Neural crest cell (in vitro differentiated cells): ENCODE measurements around the gene MPP2. TPM values are rescaled to one million over a fixed set of nuclear protein-coding genes. Genes with fewer than 3 reads are reported as not detected.
A peak's percentile ranks its signal among the peaks of the same experiment; 100 is the strongest.

Experiments used
- DNase-seq: peaks from one replicate; pipeline ENCODE4 v3.0.0; 2021; ENCODE audit warnings: low read depth, mixed read lengths, low spot score
- H3K27ac Mint-ChIP-seq: one replicate; pipeline ENCODE4 v1.8.0; 2021; ENCODE audit warnings: mild to moderate bottlenecking, mixed read lengths; ENCODE audit not compliant: unreplicated experiment
- H3K27me3 Mint-ChIP-seq: 2 replicates; pipeline ENCODE4 v1.8.0; 2021; ENCODE audit warnings: low read depth, mild to moderate bottlenecking, mixed read lengths
- H3K36me3 Mint-ChIP-seq: 2 replicates; pipeline ENCODE4 v1.8.0; 2021; ENCODE audit warnings: low read depth, mild to moderate bottlenecking, mixed read lengths
- H3K4me1 Mint-ChIP-seq: 2 replicates; pipeline ENCODE4 v1.8.0; 2021; ENCODE audit warnings: mixed read lengths
- H3K4me3 Mint-ChIP-seq: one replicate; pipeline ENCODE4 v1.8.0; 2021; ENCODE audit warnings: mild to moderate bottlenecking, mixed read lengths
- H3K9me3 Mint-ChIP-seq: 2 replicates; pipeline ENCODE4 v1.8.0; 2021; ENCODE audit warnings: mixed read lengths
- total RNA-seq: library from RNA; stranded (reverse); gene quantifications from 2 replicates; pipeline ENCODE4 v1.2.1, GENCODE V29; 2021
- TF ChIP-seq, protein P1 (sequence below): fragments of 200-600 bp; sonication (generic); conservative IDR thresholded peaks from 2 replicates; pipeline ENCODE4 v1.5.0; 2021; ENCODE audit warnings: antibody characterized with exemption, mild to moderate bottlenecking

MPP2 gene
- total RNA-seq, 1 donor from 2014 or later = 29.8 TPM

DNA sequence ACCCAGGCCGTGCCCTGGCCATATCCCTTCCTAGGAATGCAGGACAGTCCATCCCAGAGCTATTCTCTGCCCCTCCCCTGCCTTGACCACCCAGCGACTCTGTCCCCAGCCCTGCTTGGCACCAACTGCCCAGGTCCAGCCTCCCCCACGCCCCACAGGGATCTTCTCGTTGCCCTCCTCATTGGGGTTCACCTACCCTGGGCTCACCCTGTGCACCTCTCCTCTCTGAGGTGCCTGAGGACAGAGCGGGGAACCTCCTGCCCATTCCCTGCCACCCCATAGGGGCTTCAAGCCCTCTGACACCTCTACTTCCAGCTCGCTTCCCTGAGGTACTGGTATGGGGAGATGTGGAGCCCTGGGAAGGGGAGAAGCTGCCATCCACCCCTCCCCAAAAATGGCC, 6.2 kb upstream of the MPP2 start:
- no peak overlapping the region for H3K4me3 Mint-ChIP-seq

DNA sequence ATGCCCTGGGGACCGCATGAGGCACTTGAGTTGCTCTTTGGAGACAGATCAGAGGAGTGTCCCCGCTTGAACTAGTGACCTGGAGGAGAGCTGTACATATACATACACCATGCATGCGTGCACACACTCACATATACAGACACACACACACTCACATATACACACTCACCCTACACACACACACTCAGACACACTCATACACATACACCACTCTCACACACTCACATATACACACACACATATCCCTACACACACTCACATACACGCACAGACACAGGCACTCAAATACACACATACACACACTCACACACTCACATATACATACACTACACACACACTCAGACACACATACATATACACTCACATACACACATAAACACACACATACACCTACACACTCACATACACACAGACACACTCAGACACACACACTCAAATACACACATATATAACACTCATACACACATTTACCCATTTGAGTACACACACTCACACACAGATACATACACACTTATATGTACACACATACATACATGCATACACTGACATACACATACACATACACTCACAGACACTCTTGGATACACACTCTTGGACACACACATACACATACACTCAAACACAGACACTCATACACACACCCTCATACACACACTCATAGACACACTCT, 5.4 kb upstream of the MPP2 start:
- H3K4me1 Mint-ChIP-seq = peaks cover 6% of the 10 kb centered on the region
- TF ChIP-seq, protein P1, sequence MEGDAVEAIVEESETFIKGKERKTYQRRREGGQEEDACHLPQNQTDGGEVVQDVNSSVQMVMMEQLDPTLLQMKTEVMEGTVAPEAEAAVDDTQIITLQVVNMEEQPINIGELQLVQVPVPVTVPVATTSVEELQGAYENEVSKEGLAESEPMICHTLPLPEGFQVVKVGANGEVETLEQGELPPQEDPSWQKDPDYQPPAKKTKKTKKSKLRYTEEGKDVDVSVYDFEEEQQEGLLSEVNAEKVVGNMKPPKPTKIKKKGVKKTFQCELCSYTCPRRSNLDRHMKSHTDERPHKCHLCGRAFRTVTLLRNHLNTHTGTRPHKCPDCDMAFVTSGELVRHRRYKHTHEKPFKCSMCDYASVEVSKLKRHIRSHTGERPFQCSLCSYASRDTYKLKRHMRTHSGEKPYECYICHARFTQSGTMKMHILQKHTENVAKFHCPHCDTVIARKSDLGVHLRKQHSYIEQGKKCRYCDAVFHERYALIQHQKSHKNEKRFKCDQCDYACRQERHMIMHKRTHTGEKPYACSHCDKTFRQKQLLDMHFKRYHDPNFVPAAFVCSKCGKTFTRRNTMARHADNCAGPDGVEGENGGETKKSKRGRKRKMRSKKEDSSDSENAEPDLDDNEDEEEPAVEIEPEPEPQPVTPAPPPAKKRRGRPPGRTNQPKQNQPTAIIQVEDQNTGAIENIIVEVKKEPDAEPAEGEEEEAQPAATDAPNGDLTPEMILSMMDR = no peak
- DNase-seq = no peak
- H3K27ac Mint-ChIP-seq = no peak overlapping the region
- no peaks in the 10 kb centered on the region for H3K36me3 Mint-ChIP-seq
- no peaks in the 10 kb centered on the region for H3K9me3 Mint-ChIP-seq
- no peak overlapping the region for H3K4me3 Mint-ChIP-seq
- H3K27me3 Mint-ChIP-seq = peaks cover 20% of the 10 kb centered on the region

More for the DNA sequence above, 6.2 kb upstream of the MPP2 start:
- no peak for DNase-seq
- Mint-ChIP-seq H3K9me3 (no peaks in the 10 kb centered on the region), H3K4me1 (no peaks in the 10 kb centered on the region), H3K27me3 (peaks cover 15% of the 10 kb centered on the region), H3K27ac (no peak overlapping the region), H3K36me3 (no peaks in the 10 kb centered on the region)
- TF ChIP-seq, protein P1 = no peak

DNA sequence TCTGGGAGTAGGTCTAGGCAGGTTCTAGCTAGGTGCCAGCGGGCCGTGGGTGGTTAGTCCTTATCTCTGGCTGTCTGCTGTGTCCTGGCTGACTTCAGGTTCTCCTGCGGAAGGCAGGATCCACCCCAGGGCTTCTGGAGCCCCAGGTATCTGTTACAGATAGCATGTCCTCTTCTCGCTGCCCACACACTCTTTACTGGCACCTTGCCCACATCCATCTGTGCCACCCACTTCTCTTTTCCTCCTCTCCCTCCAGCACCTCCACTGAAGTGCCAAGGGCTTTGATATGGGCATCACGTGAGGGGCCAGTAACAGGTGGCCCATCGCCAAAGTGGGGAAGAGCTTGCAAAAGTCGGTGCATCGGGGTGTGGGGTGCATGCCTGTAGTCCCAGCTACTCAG, 4.6 kb upstream of the MPP2 start:
- DNase-seq = no peak
- no peaks in the 10 kb centered on the region for H3K36me3 Mint-ChIP-seq
- no peaks in the 10 kb centered on the region for H3K9me3 Mint-ChIP-seq
- TF ChIP-seq, protein P1 = no peak
- peaks cover 20% of the 10 kb centered on the region for H3K27me3 Mint-ChIP-seq
- H3K27ac Mint-ChIP-seq = no peak overlapping the region
- H3K4me1 Mint-ChIP-seq = peaks cover 8% of the 10 kb centered on the region
- no peak overlapping the region for H3K4me3 Mint-ChIP-seq

DNA sequence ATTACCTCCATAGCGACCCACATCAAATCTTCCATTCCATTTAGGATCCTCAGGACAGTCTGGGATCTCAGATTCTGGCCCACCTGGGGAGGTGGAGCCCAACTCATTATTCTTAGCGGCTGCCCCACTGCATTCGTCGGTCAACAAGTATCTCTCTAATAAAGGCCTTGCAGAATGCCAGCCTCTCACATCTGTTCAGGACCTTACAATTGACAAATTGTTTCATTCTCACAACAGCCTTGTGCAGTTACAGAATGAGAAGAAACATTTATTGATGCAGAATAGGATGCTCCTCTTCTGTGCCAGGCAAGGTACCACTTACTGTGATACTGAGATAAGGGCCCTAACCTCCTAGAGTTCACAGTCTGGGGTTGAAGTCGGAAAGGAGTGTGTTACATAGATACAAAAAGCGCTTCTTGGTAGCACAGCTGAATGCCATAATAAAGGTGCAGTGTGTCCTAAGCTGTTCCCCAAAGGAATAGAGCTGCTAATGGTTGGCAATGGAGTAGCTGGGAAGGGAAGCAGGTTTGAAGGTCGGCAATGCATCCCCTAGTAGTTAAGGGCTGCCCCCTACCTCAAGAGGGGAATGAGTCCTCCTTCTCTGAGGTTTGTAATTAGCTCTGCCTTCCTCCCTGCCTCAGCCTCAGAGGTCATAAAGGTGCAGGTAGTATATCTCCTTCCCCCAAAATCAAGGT, 2.3 kb upstream of the MPP2 start:
- TF ChIP-seq, protein P1 = no peak
- Mint-ChIP-seq H3K9me3 (no peaks in the 10 kb centered on the region), H3K27me3 (peaks cover 19% of the 10 kb centered on the region), H3K4me3 (peak overlapping the region; percentile 50), H3K4me1 (peaks cover 23% of the 10 kb centered on the region), H3K27ac (no peak overlapping the region), H3K36me3 (no peaks in the 10 kb centered on the region)
- no peak for DNase-seq

DNA sequence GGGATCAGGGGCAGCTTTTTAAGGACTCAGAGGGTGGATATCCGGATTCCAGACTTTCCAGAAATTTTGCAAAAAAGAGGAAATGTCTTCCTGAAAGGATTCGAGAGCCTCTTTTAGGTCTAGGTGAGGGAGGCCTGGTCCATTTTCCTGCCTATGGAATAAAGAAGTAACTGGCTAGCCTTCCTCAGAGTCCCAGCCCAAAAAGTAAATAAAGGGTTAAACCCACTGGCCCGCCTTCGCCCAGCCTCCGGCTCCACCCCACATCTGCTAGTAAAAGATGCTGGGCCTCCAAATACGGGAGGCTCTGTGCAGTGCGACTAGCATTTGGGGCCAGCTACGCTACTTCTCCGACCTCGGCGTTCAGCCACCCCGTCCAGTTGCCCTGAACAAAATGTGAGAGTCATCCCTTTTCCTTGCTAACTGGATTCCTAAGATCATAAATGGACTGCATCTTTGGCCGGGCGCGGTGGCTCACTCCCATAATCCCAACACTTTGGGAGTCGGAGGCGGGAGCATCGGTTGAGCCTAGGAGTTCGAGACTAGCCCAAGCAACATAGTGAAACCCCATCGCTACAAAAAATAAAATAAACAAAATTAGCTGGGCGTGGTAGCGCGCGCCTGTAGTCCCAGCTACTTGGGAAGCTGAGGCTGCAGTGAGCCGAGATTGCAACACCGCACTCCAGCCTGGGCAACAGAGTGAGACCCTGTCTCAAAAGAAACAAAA, 824 bp upstream of the MPP2 start:
- peak overlapping the region; percentile 86 for H3K4me3 Mint-ChIP-seq
- TF ChIP-seq, protein P1 = no peak
- H3K4me1 Mint-ChIP-seq = peaks cover 23% of the 10 kb centered on the region
- H3K9me3 Mint-ChIP-seq = no peaks in the 10 kb centered on the region
- H3K27me3 Mint-ChIP-seq = peaks cover 19% of the 10 kb centered on the region
- peak; percentile 59 for DNase-seq
- no peak overlapping the region for H3K27ac Mint-ChIP-seq
- no peaks in the 10 kb centered on the region for H3K36me3 Mint-ChIP-seq
